Measurements from ENCODE around the gene CADM2.

- TF ChIP-seq EP300 (IDR thresholded peaks at IDR 0.05), result no peak
- no peak for TF ChIP-seq POLR2A (IDR thresholded peaks at IDR 0.05)
- TF ChIP-seq, protein P1, sequence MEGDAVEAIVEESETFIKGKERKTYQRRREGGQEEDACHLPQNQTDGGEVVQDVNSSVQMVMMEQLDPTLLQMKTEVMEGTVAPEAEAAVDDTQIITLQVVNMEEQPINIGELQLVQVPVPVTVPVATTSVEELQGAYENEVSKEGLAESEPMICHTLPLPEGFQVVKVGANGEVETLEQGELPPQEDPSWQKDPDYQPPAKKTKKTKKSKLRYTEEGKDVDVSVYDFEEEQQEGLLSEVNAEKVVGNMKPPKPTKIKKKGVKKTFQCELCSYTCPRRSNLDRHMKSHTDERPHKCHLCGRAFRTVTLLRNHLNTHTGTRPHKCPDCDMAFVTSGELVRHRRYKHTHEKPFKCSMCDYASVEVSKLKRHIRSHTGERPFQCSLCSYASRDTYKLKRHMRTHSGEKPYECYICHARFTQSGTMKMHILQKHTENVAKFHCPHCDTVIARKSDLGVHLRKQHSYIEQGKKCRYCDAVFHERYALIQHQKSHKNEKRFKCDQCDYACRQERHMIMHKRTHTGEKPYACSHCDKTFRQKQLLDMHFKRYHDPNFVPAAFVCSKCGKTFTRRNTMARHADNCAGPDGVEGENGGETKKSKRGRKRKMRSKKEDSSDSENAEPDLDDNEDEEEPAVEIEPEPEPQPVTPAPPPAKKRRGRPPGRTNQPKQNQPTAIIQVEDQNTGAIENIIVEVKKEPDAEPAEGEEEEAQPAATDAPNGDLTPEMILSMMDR (IDR thresholded peaks at IDR 0.05), result no peak
These were observed 618.0 kb downstream of the CADM2 start for GRCh38 chr3:85576697-85577200.
